ENCODE data around the gene TMEM127.

DNA sequence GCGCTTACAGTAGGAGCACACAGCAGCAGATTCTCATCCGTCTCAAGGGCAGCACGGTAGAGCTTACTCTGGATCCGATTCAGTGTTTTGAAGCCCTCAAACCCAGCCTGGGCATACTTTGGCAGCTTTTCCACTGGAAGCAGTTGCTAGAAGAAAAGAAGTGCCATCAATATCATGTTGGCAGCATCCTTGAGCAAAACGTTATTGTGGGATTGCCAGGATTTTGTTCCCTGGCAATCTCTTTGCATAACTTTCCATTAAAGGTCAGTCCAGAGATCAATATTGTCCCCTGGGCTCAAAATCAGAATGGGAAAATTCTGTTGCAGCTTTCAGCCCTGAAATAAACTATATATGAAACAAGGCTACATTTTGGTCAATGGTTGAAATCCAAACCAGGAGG is 31.1 kb upstream of the TMEM127 start:
- TF ChIP-seq CTCF (IDR thresholded peaks at IDR 0.05) (no peak), POLR2AphosphoS5 (IDR thresholded peaks at IDR 0.05) (no peak)
